COR-L47 (cell line): ENCODE results near the gene PSMD6.

ENCODE experiments used
- DNase-seq: peaks from one replicate; lab custom pipeline; 2025; lab: John Stamatoyannopoulos, UW

The PSMD6 gene

DNA sequence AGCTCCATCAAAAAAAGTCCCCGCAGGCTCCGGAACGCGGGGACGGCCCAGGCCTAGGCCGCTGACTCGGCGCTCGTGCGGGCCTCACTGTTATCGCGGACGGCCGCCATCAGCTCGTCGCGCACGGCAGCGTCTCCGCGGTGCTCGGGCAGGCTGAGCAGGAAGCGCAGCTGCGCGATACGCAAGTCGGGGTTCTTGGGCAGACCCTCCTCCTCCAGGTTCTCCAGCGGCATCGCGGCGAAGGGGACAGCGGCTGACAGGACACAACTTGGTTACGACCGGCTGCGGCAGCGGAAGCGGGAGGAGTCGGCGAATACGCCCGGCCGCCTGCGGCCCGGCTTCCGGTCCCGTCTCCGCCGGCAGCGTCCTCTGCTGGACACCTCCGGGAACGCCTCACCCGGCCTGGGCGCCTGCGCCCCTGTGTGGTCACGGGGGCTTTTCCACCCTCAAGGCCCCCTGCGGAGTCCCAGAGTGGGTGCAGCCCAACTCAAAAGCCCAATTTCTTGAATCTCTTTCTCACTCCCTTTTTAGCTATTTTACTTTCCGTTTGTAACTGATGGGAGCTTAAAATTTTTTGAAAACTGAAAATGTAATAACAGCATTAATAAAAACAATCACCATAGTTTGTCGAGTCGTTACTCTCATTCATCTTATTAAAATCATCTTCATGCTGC is at the start of gene PSMD6:
Gene PSMD6, minus strand, starts transcription at position 308 of the 674 bp plus-strand sequence. Its CDS starts 75 bp downstream, at position 233.
- DNase-seq, result peak; percentile 57

DNA sequence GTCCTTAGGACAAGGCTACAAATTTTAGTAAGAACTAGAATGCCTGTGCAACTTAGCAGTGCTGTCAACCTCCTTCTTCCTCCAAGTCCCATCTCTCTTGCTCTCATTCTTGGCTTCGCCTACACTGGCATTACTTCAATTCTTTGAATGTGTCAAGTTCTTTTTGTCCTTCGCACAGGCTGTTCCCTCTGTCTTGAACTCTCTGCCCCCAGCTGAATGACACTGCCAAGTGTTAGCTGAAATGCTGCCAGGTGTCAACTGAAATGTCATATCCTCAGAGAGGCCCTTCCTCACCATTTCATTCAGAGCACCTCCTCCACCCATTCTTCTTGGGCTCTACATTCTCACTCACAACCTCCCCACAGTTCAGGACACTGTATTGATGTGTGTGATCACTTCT is 48.8 kb upstream of the PSMD6 start:
- no peak for DNase-seq

- DNase-seq, result no peak
Observed at GRCh38 chr3:64070704-64071103, 47.4 kb upstream of the PSMD6 start.

DNA sequence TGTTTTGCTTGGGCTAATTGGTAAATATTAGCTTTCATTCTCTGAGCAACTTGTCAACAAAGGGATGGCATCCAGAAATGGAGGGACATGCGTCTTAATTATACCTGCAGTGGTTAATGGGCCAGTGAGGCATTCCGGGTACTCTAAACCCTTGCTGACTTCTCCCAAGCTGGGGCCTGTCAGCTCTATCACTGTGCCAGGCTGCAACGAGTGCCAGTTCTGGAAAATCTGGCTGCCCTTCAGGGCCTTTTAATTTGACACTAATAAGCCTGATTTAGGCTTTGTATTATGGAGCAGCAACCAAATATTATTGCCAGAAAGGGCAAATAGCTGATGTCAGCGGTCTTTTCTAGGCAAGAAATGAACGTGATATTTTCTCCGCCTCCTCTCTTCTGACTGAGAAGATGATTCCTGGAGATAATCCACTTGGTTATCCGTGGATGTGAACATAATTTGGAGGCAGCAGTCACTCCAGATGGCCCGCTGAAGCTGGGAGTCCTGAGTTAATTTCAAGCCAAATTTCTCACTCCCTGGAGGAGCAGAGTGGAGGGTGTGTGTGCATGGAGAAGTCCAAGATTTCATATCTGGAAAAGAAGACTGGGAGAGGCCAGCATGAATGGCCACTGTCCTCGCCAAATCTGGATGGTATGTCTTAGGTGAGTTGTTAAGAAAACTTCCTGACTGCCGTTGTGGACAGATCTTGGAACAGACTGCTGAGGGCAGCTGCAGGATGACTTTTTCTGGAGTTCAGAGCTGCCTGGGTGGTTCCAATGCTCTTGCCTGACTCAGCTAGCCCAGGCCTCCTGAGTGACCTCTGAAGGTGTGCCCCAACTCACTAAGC is 44.4 kb upstream of the PSMD6 start:
- peak; percentile 55 for DNase-seq

DNA sequence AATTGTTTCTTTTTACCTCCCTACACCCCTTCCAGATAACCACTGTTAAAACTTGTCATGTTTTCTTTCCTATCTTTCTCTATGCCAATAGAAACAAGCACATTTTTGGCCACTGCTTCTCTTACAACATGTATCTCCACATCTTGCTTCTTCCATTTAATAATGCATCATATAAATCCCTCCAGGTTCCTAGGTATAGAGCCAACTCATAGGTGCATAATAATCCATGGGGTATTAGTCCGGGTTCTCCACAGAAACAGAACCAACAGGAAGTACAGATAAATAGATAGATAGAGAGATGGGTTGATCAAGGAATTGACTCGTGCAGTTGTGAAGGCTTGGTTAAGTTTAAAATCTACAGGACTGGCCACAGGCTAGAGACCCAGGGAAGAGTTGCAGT is 41.5 kb upstream of the PSMD6 start:
- no peak for DNase-seq

DNA sequence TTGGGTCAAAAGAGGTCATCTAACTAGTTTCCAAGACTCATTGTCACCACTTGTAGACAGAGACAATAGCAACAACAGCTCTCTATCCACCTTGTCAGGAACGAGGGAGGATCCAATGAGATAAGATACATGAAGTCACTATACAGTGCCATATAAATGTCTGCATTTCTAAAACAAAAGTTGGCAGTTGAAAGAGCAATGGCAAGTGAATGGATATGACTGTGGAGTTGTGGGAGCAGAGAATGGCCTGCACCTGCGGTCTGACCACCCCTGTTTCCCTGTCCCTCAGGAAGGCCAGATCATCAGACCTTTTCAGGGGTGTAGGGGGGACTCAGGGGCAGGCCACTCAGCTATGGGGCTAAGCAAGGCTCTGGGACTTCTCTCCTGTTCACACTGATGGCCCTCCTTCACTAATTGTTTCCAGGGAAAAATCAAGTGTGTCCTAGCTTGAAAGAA is 40.7 kb upstream of the PSMD6 start:
- no peak for DNase-seq

GRCh38 chr3:64063207-64063982 is 40.1 kb upstream of the PSMD6 start:
- DNase-seq, result no peak

GRCh38 chr3:64061628-64062027 is 38.3 kb upstream of the PSMD6 start:
- DNase-seq, result no peak

DNA sequence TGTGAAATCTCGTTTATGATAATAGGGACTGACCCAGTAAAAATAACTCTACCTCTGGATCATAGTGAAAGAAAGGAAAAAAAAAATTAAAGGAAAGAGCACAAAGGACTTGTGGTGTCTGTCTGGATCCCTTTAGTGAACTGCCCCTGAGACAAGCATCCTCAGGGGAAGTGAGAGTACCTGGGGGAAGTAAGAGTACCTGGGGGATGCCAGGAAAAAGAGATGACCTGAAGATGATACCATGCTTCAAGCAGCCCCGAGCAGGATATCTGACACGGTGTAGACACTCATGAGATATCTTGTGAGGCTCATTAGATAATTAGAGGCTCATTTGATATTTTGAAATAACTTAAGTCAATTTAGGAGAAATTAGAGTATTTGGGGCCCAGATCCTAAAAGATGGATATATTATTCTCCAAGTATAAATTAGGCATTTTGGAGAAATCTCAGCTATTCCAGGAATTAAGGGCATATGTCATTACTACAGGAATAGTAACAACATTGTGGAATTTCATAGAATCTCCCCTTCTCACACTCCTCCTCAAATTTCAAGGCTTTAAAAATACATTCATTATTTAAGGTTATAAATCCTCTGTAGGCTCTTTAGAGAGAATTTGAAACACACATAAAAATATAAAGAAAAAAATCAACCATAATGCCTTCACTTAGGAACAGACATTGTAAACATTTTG is 36.3 kb upstream of the PSMD6 start:
- DNase-seq, result no peak

- no peak for DNase-seq
Observed at GRCh38 chr3:64058566-64058965, 35.3 kb upstream of the PSMD6 start.

GRCh38 chr3:64057231-64057630 is 33.9 kb upstream of the PSMD6 start:
- no peak for DNase-seq

DNA sequence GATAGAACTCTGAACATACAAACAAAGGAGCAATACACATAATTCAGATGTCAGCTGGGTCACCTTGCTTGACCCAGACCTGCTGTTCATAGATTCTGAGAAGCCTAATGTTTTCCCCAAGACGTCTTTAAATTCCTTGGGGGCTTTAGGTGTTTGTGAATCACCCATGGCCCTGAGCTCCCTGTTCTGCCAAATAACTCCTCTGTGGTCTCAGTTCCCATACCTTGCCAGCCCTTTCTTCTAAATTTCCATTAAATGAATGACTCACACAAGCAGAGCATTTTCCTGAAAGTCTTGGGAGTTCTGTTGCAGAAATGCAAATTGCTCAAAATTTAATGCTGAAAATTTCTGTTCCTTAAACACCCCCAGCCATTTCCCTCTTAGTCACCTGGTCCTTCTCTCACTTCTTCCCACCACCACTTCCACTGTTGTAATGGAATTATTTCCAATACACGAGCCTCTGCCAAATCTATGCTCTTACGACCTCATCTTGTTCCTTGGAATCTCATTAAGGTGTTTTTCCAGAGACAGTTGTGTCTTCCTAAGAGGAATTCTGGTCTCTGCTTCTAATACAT is 33.4 kb upstream of the PSMD6 start:
- DNase-seq, result no peak

DNA sequence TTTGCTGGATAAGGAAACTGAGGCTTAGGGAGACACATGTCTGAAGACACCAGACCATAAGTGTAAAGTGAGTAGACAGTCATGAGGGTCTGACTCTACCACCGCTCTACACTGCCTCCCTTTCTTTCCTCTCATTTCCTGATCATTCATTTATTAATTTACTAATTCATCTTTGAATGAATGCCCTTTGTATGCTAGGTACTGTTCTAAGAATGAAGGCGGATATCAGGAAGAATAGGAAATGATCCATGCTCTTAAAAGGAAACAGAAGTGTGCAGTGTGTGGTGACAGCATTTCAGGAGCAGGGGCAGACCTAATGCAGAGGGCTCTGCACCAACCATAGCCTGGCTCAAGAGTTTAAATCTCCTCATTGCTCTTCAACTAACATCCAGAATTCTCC is 31.8 kb upstream of the PSMD6 start:
- no peak for DNase-seq

GRCh38 chr3:64054488-64054887 is 31.2 kb upstream of the PSMD6 start:
- no peak for DNase-seq

GRCh38 chr3:64053581-64053980 is 30.3 kb upstream of the PSMD6 start:
- peak; percentile 4 for DNase-seq

- DNase-seq, result no peak
Observed at GRCh38 chr3:64053117-64053516, 29.8 kb upstream of the PSMD6 start.

DNA sequence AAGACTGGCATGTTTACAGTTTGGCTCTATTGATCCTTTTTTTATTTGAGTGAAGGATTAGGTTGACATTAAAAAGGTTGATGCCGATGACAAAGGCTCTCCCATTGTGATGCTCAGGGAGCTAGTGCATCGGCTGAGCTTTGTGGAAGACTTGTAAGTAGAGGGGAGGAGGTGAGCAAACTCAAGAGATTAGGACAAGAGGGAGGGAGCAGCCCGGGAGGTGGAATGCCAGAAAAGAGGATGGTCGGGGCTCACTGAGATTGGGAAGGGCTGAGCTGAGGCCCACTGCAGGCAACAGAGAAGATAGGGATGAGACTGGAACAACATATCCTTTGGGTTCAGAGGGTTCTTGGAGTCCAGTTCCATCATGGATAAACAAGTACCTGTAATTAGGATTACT is 26.5 kb upstream of the PSMD6 start:
- DNase-seq, result no peak

- no peak for DNase-seq
Observed at GRCh38 chr3:64049136-64049535, 25.8 kb upstream of the PSMD6 start.

- no peak for DNase-seq
Observed at GRCh38 chr3:64048631-64049061, 25.4 kb upstream of the PSMD6 start.

- DNase-seq, result no peak
Observed at GRCh38 chr3:64047787-64048186, 24.5 kb upstream of the PSMD6 start.

DNA sequence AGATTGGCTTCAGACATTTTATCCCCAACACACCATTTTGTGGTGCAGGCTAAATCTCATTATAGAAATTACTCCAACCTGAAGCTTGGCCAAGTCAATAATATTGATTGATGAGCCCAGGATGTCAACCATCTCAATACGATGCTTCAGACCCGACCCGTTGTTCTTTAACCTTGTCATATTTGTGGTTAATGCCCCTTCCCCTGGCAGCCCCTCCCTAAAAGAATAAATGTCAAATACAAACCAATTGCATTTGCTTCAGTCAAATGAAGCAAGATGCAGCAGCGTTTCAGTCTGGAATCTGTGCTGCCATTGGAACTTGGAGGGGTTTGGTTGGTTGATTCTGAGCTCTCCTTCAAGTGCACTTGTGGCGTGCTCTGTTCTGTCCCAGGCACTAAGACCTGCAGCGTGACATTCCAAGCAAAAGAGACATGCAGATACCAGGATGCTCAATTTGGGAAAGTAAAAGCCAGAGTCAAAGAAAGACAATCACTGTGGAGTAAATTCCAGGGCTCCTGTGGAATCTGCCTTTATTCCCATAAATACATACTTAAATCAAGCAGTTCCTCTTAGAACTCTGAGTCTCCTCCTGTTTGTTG is 23.8 kb upstream of the PSMD6 start:
- no peak for DNase-seq
